ENCODE data around the gene MTURN.
A peak's percentile ranks its signal among the peaks of the same experiment; 100 is the strongest.

- TF ChIP-seq EP300 (IDR thresholded peaks at IDR 0.05) (no peak), CTCF (IDR thresholded peaks at IDR 0.05) (no peak), POLR2A (IDR thresholded peaks at IDR 0.05) (no peak), POLR2AphosphoS5 (IDR thresholded peaks at IDR 0.05) (peak in 1 of 3 donors; percentile 15)
Measured at GRCh38 chr7:30178748-30179436, 44.1 kb downstream of the MTURN start.
